ENCODE measurements around the gene CUTC. TPM values are rescaled to one million over a fixed set of nuclear protein-coding genes. Genes with fewer than 3 reads are reported as not detected.

The CUTC gene
- total RNA-seq, 1 donor from 2014 or later = 13.7 TPM

GRCh38 chr10:99693933-99694583 lies 38.0 kb upstream of the CUTC start:
- TF ChIP-seq, protein P1, sequence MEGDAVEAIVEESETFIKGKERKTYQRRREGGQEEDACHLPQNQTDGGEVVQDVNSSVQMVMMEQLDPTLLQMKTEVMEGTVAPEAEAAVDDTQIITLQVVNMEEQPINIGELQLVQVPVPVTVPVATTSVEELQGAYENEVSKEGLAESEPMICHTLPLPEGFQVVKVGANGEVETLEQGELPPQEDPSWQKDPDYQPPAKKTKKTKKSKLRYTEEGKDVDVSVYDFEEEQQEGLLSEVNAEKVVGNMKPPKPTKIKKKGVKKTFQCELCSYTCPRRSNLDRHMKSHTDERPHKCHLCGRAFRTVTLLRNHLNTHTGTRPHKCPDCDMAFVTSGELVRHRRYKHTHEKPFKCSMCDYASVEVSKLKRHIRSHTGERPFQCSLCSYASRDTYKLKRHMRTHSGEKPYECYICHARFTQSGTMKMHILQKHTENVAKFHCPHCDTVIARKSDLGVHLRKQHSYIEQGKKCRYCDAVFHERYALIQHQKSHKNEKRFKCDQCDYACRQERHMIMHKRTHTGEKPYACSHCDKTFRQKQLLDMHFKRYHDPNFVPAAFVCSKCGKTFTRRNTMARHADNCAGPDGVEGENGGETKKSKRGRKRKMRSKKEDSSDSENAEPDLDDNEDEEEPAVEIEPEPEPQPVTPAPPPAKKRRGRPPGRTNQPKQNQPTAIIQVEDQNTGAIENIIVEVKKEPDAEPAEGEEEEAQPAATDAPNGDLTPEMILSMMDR (IDR thresholded peaks at IDR 0.05; ENCODE audit: unreplicated experiment) = no peak
- no peaks in the 10 kb centered on the region for H3K9me3 Mint-ChIP-seq (ENCODE audit: unreplicated experiment)
- no peaks in the 10 kb centered on the region for H3K27me3 Mint-ChIP-seq (ENCODE audit: unreplicated experiment)
- no peak for DNase-seq (ENCODE audit: low spot score)
- no peak overlapping the region for H3K27ac Mint-ChIP-seq (ENCODE audit: unreplicated experiment)
- H3K4me1 Mint-ChIP-seq (ENCODE audit: unreplicated experiment) = no peaks in the 10 kb centered on the region
- H3K4me3 Mint-ChIP-seq (ENCODE audit: unreplicated experiment) = no peak overlapping the region
- peaks cover 23% of the 10 kb centered on the region for H3K36me3 Mint-ChIP-seq (ENCODE audit: low read depth, unreplicated experiment)

DNA sequence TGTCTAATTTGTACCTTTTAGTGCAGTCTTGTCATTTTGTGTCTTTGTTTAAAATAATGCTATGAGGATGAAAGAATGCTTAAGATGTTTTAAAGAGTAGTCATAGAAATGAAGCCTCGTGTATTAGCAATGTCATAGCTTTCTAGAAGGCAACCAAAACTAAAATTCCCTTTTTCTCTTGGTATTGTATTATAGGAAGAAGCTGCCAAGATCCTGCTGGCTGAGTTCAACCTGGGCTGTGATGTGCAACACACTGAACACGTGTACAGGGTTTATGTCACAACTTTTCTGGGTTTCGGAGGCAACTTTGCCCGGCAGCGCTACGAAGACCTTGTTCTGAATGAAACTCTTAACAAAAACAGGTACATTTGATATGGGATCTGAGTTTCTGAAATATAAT lies 36.3 kb upstream of the CUTC start:
- TF ChIP-seq, protein P1 (IDR thresholded peaks at IDR 0.05; ENCODE audit: unreplicated experiment) = no peak
- no peaks in the 10 kb centered on the region for H3K9me3 Mint-ChIP-seq (ENCODE audit: unreplicated experiment)
- H3K27ac Mint-ChIP-seq (ENCODE audit: unreplicated experiment) = no peak overlapping the region
- no peaks in the 10 kb centered on the region for H3K27me3 Mint-ChIP-seq (ENCODE audit: unreplicated experiment)
- no peaks in the 10 kb centered on the region for H3K4me1 Mint-ChIP-seq (ENCODE audit: unreplicated experiment)
- no peak for DNase-seq (ENCODE audit: low spot score)
- H3K4me3 Mint-ChIP-seq (ENCODE audit: unreplicated experiment) = no peak overlapping the region
- H3K36me3 Mint-ChIP-seq (ENCODE audit: low read depth, unreplicated experiment) = peaks cover 33% of the 10 kb centered on the region

- H3K4me3 Mint-ChIP-seq (ENCODE audit: unreplicated experiment) = peak overlapping the region; percentile 5
- H3K4me1 Mint-ChIP-seq (ENCODE audit: unreplicated experiment) = no peaks in the 10 kb centered on the region
- DNase-seq (ENCODE audit: low spot score) = peak; percentile 7
- H3K36me3 Mint-ChIP-seq (ENCODE audit: low read depth, unreplicated experiment) = peaks cover 27% of the 10 kb centered on the region
- TF ChIP-seq, protein P1 (IDR thresholded peaks at IDR 0.05; ENCODE audit: unreplicated experiment) = no peak
- H3K27ac Mint-ChIP-seq (ENCODE audit: unreplicated experiment) = no peak overlapping the region
- no peaks in the 10 kb centered on the region for H3K27me3 Mint-ChIP-seq (ENCODE audit: unreplicated experiment)
- no peaks in the 10 kb centered on the region for H3K9me3 Mint-ChIP-seq (ENCODE audit: unreplicated experiment)
Observed at GRCh38 chr10:99698504-99699080, 33.4 kb upstream of the CUTC start.

GRCh38 chr10:99700649-99701048 lies 31.4 kb upstream of the CUTC start:
- H3K27ac Mint-ChIP-seq (ENCODE audit: unreplicated experiment) = no peak overlapping the region
- peak overlapping the region; percentile 9 for H3K4me3 Mint-ChIP-seq (ENCODE audit: unreplicated experiment)
- DNase-seq (ENCODE audit: low spot score) = no peak
- TF ChIP-seq, protein P1 (IDR thresholded peaks at IDR 0.05; ENCODE audit: unreplicated experiment) = no peak
- no peaks in the 10 kb centered on the region for H3K9me3 Mint-ChIP-seq (ENCODE audit: unreplicated experiment)
- no peaks in the 10 kb centered on the region for H3K27me3 Mint-ChIP-seq (ENCODE audit: unreplicated experiment)
- H3K36me3 Mint-ChIP-seq (ENCODE audit: low read depth, unreplicated experiment) = peaks cover 27% of the 10 kb centered on the region
- H3K4me1 Mint-ChIP-seq (ENCODE audit: unreplicated experiment) = no peaks in the 10 kb centered on the region

DNA sequence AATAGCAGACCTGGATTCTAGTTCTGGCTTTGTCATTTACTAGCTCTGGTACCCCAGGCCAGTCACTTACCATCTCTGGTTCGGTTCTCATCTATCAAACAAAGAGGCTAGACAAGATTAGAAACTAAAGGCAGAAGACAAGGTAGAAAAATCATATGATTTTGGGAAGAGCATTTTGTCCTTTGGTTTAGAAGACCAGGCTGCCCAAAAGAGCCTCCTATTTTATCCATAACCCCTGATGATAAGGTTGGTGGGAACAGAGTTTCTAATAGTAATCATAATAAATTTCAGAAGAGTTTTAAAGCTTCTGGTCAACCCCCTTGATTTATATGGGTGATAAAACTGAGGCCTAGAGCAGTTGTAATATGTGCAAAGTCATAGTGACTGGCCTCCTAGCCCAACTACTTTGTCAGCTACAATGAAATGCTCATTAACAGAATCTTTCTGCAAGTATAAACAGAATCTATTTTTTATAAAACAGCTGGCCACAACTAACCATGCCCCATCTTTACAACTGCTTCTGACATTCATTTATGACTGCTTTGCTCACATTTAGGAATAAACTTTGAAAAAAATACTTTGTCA lies 23.5 kb upstream of the CUTC start:
- H3K36me3 Mint-ChIP-seq (ENCODE audit: low read depth, unreplicated experiment) = no peaks in the 10 kb centered on the region
- no peaks in the 10 kb centered on the region for H3K27me3 Mint-ChIP-seq (ENCODE audit: unreplicated experiment)
- no peak overlapping the region for H3K4me3 Mint-ChIP-seq (ENCODE audit: unreplicated experiment)
- no peak overlapping the region for H3K27ac Mint-ChIP-seq (ENCODE audit: unreplicated experiment)
- no peaks in the 10 kb centered on the region for H3K9me3 Mint-ChIP-seq (ENCODE audit: unreplicated experiment)
- TF ChIP-seq, protein P1 (IDR thresholded peaks at IDR 0.05; ENCODE audit: unreplicated experiment) = no peak
- no peaks in the 10 kb centered on the region for H3K4me1 Mint-ChIP-seq (ENCODE audit: unreplicated experiment)
- DNase-seq (ENCODE audit: low spot score) = no peak

Data from endothelial cell (in vitro differentiated cells).